Esophagus squamous epithelium (tissue), 4 donors: ENCODE results near the gene CD247.

ENCODE experiments used
- POLR2A ChIP-seq, 4 donors: fragments of 450-650 bp; IDR thresholded peaks; one replicate each; pipeline ENCODE4 v1.6.1; 2017; ENCODE audit warnings: antibody characterized with exemption in 4 of 4, mild to moderate bottlenecking in 4 of 4, moderate library complexity in 3 of 4
- TF ChIP-seq, protein P1 (sequence below), 6 experiments: fragments of 450-650 bp in 4 of 6; fragments of 200-600 bp in 2 of 6; sonication (generic) in 2 of 6; IDR thresholded peaks; one replicate each; pipeline ENCODE4 v1.5.1; 2016 to 2019; ENCODE audit warnings: antibody characterized with exemption in 6 of 6, mild to moderate bottlenecking in 4 of 6, moderate library complexity in 4 of 6

DNA sequence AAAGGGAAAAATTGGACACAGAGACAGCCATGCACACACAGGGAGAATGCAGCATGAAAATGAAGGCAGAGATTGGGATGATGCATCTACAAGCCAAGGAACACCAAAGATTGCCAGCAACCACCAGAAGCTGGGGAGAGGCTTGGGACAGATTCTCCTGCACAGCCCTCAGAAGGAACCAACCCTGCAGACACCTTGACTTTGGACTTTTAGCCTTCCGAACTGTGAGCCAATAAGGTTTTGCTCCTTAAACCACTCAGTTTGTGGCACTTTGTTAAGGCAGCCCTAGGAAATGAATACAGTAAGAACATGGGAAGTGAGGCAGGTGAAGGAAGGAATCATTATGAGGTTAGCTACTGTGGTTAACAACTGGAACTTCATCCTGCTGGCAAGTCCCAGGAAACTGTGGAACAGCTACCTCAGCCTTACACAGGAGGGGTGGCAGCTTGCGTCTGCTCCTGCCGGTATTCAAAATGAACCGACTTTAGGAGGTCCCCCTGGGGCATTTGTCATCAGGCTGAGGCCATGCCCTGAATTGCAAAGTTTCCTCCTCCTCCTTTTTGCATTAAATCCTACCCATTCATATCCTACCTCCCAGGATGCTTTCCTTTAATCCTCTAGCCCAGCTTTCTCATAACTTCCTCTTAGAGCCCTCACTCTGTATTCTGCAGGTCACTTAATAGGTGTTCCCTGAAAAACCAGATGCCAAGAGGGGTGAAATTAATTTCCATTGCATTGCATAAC, 15.4 kb downstream of the CD247 start:
- TF ChIP-seq, protein P1, sequence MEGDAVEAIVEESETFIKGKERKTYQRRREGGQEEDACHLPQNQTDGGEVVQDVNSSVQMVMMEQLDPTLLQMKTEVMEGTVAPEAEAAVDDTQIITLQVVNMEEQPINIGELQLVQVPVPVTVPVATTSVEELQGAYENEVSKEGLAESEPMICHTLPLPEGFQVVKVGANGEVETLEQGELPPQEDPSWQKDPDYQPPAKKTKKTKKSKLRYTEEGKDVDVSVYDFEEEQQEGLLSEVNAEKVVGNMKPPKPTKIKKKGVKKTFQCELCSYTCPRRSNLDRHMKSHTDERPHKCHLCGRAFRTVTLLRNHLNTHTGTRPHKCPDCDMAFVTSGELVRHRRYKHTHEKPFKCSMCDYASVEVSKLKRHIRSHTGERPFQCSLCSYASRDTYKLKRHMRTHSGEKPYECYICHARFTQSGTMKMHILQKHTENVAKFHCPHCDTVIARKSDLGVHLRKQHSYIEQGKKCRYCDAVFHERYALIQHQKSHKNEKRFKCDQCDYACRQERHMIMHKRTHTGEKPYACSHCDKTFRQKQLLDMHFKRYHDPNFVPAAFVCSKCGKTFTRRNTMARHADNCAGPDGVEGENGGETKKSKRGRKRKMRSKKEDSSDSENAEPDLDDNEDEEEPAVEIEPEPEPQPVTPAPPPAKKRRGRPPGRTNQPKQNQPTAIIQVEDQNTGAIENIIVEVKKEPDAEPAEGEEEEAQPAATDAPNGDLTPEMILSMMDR (IDR thresholded peaks at IDR 0.05), result no peak
- TF ChIP-seq POLR2A (IDR thresholded peaks at IDR 0.05), result no peak
